HepG2 (cell line): ENCODE data around the gene PRRT2. TPM values are rescaled to one million over a fixed set of nuclear protein-coding genes. Genes with fewer than 3 reads are reported as not detected.

Experiments used
- ATAC-seq: fragments of 200-7000 bp; cut with Tn5 transposase; 3 replicates; pipeline ENCODE4 v1.9.1; 2020; ENCODE audit warnings: mild to moderate bottlenecking, moderate library complexity
- BruUV-seq: library from RNA; stranded (reverse); fragments of 400-500 nt; replicated peaks from 2 replicates; lab custom pipeline; 2021; lab: Mats Ljungman, UMichigan
- CTCF ChIA-PET: fragments of 300-600 bp; formaldehyde crosslinking; extraction: SDS; loops from one replicate; lab custom pipeline; 2021; ENCODE audit warnings: low total read pairs, inconsistent platforms, low intra/inter-chr PET ratio; lab: Yijun Ruan, JAX
- POLR2A ChIA-PET: fragments of 350-600 bp; sonication (Branson Sonifier 250); formaldehyde crosslinking; loops from one replicate; lab custom pipeline; 2020; ENCODE audit warnings: antibody characterized with exemption, inconsistent platforms; lab: Yijun Ruan, JAX
- DNase-seq: peaks from one replicate; pipeline ENCODE4 v3.0.0-alpha.2; 2015; ENCODE audit warnings: low spot score
- FAIRE-seq: peaks from 3 replicates; lab custom pipeline; 2011; peaks lifted over from hg19 to GRCh38; lab: Jason Lieb, UNC
- H2AFZ ChIP-seq: one replicate; pipeline ENCODE4 v1.6.1; 2011; ENCODE audit warnings: low read length, inconsistent platforms
- H3K27ac ChIP-seq: fragments of 300-600 bp; 3 replicates; pipeline ENCODE4 v1.8.0; 2011; ENCODE audit warnings: mixed run types, mild to moderate bottlenecking, mixed read lengths, low read length, inconsistent platforms; ENCODE audit not compliant: insufficient read depth; ENCODE audit errors: extremely low read length
- H3K27me3 ChIP-seq, 2 experiments: fragments of 200-600 bp in 1 of 2; 2 replicates in 1 of 2; 3 replicates in 1 of 2; pipeline versions ENCODE4 v1.6.0 to v1.8.0; 2011; ENCODE audit warnings: low read length in 2 of 2, mild to moderate bottlenecking in 2 of 2, moderate library complexity in 2 of 2, inconsistent platforms in 1 of 2; ENCODE audit not compliant: insufficient read depth in 2 of 2, control insufficient read depth in 1 of 2
- H3K36me3 ChIP-seq, 2 experiments: fragments of 200-600 bp in 1 of 2; replicated peaks in 1 of 2; 2 replicates in 1 of 2; 3 replicates in 1 of 2; pipeline versions ENCODE4 v1.5.1 to v1.8.0; 2011; ENCODE audit warnings: low read length in 2 of 2, inconsistent platforms in 1 of 2; ENCODE audit not compliant: insufficient read depth in 2 of 2, control insufficient read depth in 1 of 2
- H3K4me1 ChIP-seq: 2 replicates; pipeline ENCODE4 v1.5.1; 2012; ENCODE audit warnings: low read length, inconsistent platforms; ENCODE audit not compliant: insufficient read depth
- H3K4me2 ChIP-seq: 2 replicates; pipeline ENCODE4 v1.6.0; 2011; ENCODE audit warnings: low read depth, low read length, inconsistent platforms
- H3K4me3 ChIP-seq, 3 experiments: fragments of 200-600 bp in 1 of 3; sonication (generic), shearing (Covaris generic) in 1 of 3; replicated peaks in 1 of 3; 2 replicates each; pipeline ENCODE4 v1.5.1; 2011 to 2016; ENCODE audit warnings: low read length in 3 of 3, inconsistent platforms in 2 of 3, low read depth in 2 of 3, mild to moderate bottlenecking in 2 of 3, control low read depth in 1 of 3, mixed read lengths in 1 of 3; ENCODE audit not compliant: insufficient read depth in 1 of 3
- H3K79me2 ChIP-seq: one replicate; pipeline ENCODE4 v1.6.1; 2011; ENCODE audit warnings: low read length, inconsistent platforms; ENCODE audit not compliant: insufficient read depth
- H3K9ac ChIP-seq: 2 replicates; pipeline ENCODE4 v1.6.0; 2011; ENCODE audit warnings: mild to moderate bottlenecking, low read depth, low read length, inconsistent platforms; ENCODE audit not compliant: insufficient read depth
- H3K9me3 ChIP-seq: 2 replicates; pipeline ENCODE4 v1.5.1; 2012; ENCODE audit warnings: mild to moderate bottlenecking, low read length
- H4K20me1 ChIP-seq: 2 replicates; pipeline ENCODE4 v1.6.0; 2011; ENCODE audit warnings: inconsistent platforms, mild to moderate bottlenecking, low read length, moderate library complexity; ENCODE audit not compliant: insufficient read depth
- CREM ChIP-seq, 2 experiments: sonication (generic) in 1 of 2; formaldehyde crosslinking in 1 of 2; IDR thresholded peaks; 2 replicates each; pipeline versions ENCODE4 v1.4.0 to v1.6.1; 2016 to 2020; ENCODE audit warnings: antibody characterized with exemption in 1 of 2, mild to moderate bottlenecking in 1 of 2, missing genetic modification reagents in 1 of 2
- MBNL3 ChIP-seq: fragments of 250-450 bp; sonication (Bioruptor Pico); conservative IDR thresholded peaks from 2 replicates; pipeline ENCODE4 v1.8.0; 2022; ENCODE audit warnings: mild to moderate bottlenecking, inconsistent platforms
- MYNN ChIP-seq: sonication (generic); formaldehyde crosslinking; IDR thresholded peaks from 2 replicates; pipeline ENCODE4 v1.4.0; 2020; ENCODE audit warnings: mild to moderate bottlenecking, low read depth, missing genetic modification reagents
- SATB2 ChIP-seq: sonication (generic); formaldehyde crosslinking; IDR thresholded peaks from 2 replicates; pipeline ENCODE4 v1.5.0; 2020; ENCODE audit warnings: missing genetic modification reagents
- XBP1 ChIP-seq: sonication (generic); formaldehyde crosslinking; IDR thresholded peaks from 2 replicates; pipeline ENCODE4 v1.5.0; 2020; ENCODE audit warnings: missing genetic modification reagents
- ZNF333 ChIP-seq: sonication (generic); formaldehyde crosslinking; IDR thresholded peaks from 2 replicates; pipeline ENCODE4 v1.4.0; 2020; ENCODE audit warnings: mild to moderate bottlenecking, missing genetic modification reagents, borderline replicate concordance
- WGBS: methylation state at CpG from one replicate; pipeline ENCODE4 v1.1.6; 2017; ENCODE audit warnings: low lambda C conversion rate; 5-methylcytosine and 5-hydroxymethylcytosine counted together
- in situ Hi-C: cut with HindIII; loops from 2 replicates; pipeline ENCODE4 v1.10.0; 2017; ENCODE audit warnings: low pct_unique_long_range_greater_than_20kb; ENCODE audit not compliant: extremely low pct_ligation_motif_present
- intact Hi-C: fragments of 100-400 bp; cut with micrococcal nuclease; formaldehyde crosslinking; loops from one replicate; pipeline ENCODE4 v1.10.0; 2022; ENCODE audit not compliant: unreplicated experiment
- polyA plus RNA-seq, 8 experiments: library from polyadenylated mRNA; depleted of rRNA in 3 of 8; stranded (reverse) in 7 of 8; unstranded in 1 of 8; fragments of >200 nt; fragmentation: Illumina TruSeq in 4 of 8; extraction: Trizol in 4 of 8; gene quantifications; 2 replicates each; pipeline versions ENCODE4 v1.2.1 to v1.2.3, GENCODE V29; 2011 to 2016; ENCODE audit warnings: low read depth in 4 of 8, missing spikeins in 1 of 8, mixed read lengths in 1 of 8; ENCODE audit not compliant: insufficient read depth in 1 of 8
- total RNA-seq, 5 experiments: library from RNA; depleted of rRNA; stranded (reverse); fragments of >200 nt; fragmentation: Illumina TruSeq; extraction: Trizol; gene quantifications; 2 replicates each; pipeline ENCODE4 v1.2.3, GENCODE V29; 2016; ENCODE audit warnings: low read depth in 1 of 5
- TF ChIP-seq, protein P1 (sequence below): sonication (generic); formaldehyde crosslinking; IDR thresholded peaks from 2 replicates; pipeline ENCODE4 v1.4.0; 2020; ENCODE audit warnings: missing genetic modification reagents
- TF ChIP-seq, protein P2 (sequence below): IDR thresholded peaks from 2 replicates; pipeline ENCODE4 v1.6.1; 2018; ENCODE audit warnings: missing genetic modification reagents
- TF ChIP-seq, protein P3 (sequence below): sonication (generic); formaldehyde crosslinking; IDR thresholded peaks from 2 replicates; pipeline ENCODE4 v1.4.0; 2020; ENCODE audit warnings: mild to moderate bottlenecking, missing genetic modification reagents

The PRRT2 gene
- total and polyA plus RNA-seq, 2 of the 13 experiments (the other 11 are each of a cell fraction or from before 2014, with no cell fraction given), result 0.51 to 1.1 TPM

DNA sequence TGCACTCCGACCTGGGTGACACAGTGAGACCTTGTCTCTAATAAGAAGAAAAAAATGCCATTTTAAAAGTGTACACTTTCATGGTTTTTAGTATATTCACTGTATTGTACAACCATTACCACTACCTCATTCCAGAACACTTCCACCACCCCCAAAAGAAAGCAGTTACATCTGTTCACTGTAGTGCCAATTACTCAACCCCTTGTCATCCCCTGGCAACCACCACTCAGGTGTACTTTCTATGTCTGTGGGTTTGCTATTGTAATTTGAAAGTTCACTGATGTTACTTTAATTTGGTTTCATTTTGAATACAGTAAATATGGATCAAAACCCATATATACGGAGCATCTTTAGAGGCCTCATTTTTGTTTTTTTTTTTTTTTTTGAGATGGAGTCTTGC, 27.8 kb upstream of the PRRT2 start:
- POLR2A ChIA-PET, result interaction anchor here (0.6 to 1.3 kb wide), 4 partner anchors 48 to 117 kb away, joined by 3 to 6 read pairs (median 4); partner anchors contain the start of genes ASPHD1 and QPRT
- Histone ChIP-seq H3K79me2 (no peaks in the 10 kb centered on the region), H3K9me3 (no peaks in the 10 kb centered on the region), H3K36me3 (no peaks in the 10 kb centered on the region), H3K27me3 (peaks cover 2 to 18% of the 10 kb centered on the region in 2 experiments; a peak in 4 of 5 replicates), H4K20me1 (no peaks in the 10 kb centered on the region), H3K9ac (no peak overlapping the region), H3K4me2 (peak overlapping the region; percentile 44; the same call in 1 of the 2 replicates)
- no peak for DNase-seq
- BruUV-seq, result no TSS peak
- intact Hi-C loops, result no loop called here
- in situ Hi-C loops, result no loop called here
- TF ChIP-seq MBNL3 (CRISPR knock-in tag), result 0 out of 2 replicates have a peak, but pooled peaks have one; percentile 23
- 0 out of 2 replicates have a peak, but pooled peaks have one; percentile 16 for TF ChIP-seq CREM (IDR thresholded peaks at IDR 0.05)
- TF ChIP-seq CREM (CRISPR knock-in tag; IDR thresholded peaks at IDR 0.05), result no peak
- no peak for TF ChIP-seq MYNN
- TF ChIP-seq, all 625 proteins: peak for 2
- Histone ChIP-seq H3K27ac (no peak overlapping the region), H3K4me3 (no peak overlapping the region), H3K4me1 (peaks cover 46% of the 10 kb centered on the region), H2AFZ (no peak overlapping the region)
- FAIRE-seq (no peak), ATAC-seq (no peak)
- 48% methylated on average over 2 of the region's 2 CpGs for WGBS
- CTCF ChIA-PET, result interaction anchor here (1.9 kb wide), 1 partner anchor 48 kb away, joined by 6 read pairs; no protein-coding TSS in a partner anchor

DNA sequence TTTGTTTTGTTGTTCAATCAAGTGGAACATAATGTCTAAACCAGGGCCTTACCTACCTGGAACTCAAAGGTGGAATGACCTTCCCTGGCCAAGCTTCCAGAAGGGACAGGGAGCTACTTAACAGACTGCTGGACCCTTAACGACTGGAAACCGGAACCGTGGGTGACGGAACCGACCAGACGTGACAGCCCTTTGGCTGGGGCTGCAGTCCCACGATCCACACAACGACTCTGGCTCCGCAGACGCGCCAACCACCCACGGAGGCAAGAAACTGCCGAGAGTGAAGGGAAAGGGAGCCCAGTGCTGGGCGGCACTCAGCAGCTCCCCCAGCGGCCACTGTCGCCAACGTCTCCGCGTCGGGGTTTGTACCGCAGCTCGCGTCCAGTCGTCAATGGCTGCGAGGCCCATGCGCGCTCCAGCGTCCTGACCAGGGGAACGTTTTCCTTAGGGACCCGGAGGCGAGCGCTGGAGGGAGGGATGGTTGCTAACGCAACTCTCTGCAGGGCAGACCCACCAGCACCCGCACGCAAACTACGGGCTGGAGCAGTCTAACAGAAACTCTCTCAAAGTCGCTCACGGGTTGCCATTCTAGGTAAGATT, 27.0 kb upstream of the PRRT2 start:
- POLR2A ChIA-PET, result interaction anchor here (0.6 to 1.5 kb wide), 7 partner anchors 12 to 116 kb away, joined by 3 to 7 read pairs (median 4); partner anchors contain the start of genes ASPHD1 and QPRT
- Histone ChIP-seq H3K4me1 (peaks cover 46% of the 10 kb centered on the region), H2AFZ (peak overlapping the region; percentile 67), H3K9me3 (no peaks in the 10 kb centered on the region), H3K36me3 (no peaks in the 10 kb centered on the region), H3K9ac (no peak overlapping the region), H3K27ac (no peak overlapping the region), H4K20me1 (no peaks in the 10 kb centered on the region), H3K27me3 (peaks cover 2 to 15% of the 10 kb centered on the region in 2 experiments; a peak in 4 of 5 replicates), H3K79me2 (no peaks in the 10 kb centered on the region), H3K4me2 (peak overlapping the region; percentile 49), H3K4me3 (peak overlapping the region in 1 of 3 experiments; percentile 57; a peak in 1 of 6 replicates)
- in situ Hi-C loops, result no loop called here
- intact Hi-C loops, result no loop called here
- DNase-seq, result no peak
- 48% methylated on average over 38 of the region's 38 CpGs for WGBS
- BruUV-seq, result no TSS peak
- peak; percentile 87 for ATAC-seq
- no peak for FAIRE-seq
- CTCF ChIA-PET, result interaction anchor here (1.1 to 1.9 kb wide), 2 partner anchors 49 to 56 kb away, joined by 4 to 6 read pairs; no protein-coding TSS in a partner anchor
- TF ChIP-seq, protein P1, sequence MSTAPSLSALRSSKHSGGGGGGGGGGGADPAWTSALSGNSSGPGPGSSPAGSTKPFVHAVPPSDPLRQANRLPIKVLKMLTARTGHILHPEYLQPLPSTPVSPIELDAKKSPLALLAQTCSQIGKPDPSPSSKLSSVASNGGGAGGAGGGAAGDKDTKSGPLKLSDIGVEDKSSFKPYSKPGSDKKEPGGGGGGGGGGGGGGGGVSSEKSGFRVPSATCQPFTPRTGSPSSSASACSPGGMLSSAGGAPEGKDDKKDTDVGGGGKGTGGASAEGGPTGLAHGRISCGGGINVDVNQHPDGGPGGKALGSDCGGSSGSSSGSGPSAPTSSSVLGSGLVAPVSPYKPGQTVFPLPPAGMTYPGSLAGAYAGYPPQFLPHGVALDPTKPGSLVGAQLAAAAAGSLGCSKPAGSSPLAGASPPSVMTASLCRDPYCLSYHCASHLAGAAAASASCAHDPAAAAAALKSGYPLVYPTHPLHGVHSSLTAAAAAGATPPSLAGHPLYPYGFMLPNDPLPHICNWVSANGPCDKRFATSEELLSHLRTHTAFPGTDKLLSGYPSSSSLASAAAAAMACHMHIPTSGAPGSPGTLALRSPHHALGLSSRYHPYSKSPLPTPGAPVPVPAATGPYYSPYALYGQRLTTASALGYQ (CRISPR knock-in tag), result no peak
- TF ChIP-seq, protein P2, sequence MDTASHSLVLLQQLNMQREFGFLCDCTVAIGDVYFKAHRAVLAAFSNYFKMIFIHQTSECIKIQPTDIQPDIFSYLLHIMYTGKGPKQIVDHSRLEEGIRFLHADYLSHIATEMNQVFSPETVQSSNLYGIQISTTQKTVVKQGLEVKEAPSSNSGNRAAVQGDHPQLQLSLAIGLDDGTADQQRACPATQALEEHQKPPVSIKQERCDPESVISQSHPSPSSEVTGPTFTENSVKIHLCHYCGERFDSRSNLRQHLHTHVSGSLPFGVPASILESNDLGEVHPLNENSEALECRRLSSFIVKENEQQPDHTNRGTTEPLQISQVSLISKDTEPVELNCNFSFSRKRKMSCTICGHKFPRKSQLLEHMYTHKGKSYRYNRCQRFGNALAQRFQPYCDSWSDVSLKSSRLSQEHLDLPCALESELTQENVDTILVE (CRISPR knock-in tag), result peak; percentile 55
- no peak for TF ChIP-seq ZNF333 (CRISPR knock-in tag)
- TF ChIP-seq, protein P3, sequence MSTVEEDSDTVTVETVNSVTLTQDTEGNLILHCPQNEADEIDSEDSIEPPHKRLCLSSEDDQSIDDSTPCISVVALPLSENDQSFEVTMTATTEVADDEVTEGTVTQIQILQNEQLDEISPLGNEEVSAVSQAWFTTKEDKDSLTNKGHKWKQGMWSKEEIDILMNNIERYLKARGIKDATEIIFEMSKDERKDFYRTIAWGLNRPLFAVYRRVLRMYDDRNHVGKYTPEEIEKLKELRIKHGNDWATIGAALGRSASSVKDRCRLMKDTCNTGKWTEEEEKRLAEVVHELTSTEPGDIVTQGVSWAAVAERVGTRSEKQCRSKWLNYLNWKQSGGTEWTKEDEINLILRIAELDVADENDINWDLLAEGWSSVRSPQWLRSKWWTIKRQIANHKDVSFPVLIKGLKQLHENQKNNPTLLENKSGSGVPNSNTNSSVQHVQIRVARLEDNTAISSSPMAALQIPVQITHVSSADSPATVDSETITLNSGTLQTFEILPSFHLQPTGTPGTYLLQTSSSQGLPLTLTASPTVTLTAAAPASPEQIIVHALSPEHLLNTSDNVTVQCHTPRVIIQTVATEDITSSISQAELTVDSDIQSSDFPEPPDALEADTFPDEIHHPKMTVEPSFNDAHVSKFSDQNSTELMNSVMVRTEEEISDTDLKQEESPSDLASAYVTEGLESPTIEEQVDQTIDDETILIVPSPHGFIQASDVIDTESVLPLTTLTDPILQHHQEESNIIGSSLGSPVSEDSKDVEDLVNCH, result no peak
- TF ChIP-seq XBP1 (CRISPR knock-in tag), result no peak
- TF ChIP-seq SATB2 (CRISPR knock-in tag), result no peak
